HG03432 (cell line): ENCODE results near the gene SCML1.
"Not testable (repeated sequence)": the region's sequence is repeated elsewhere in the genome, so short reads cannot be mapped to it uniquely, and the experiment has no call there.

Experiments
- ATAC-seq: cut with Tn5 transposase; IDR thresholded peaks from one replicate; pipeline ENCODE4 v1.9.1; 2021; ENCODE audit warnings: mild to moderate bottlenecking, moderate library complexity; ENCODE audit not compliant: unreplicated experiment

Gene SCML1

GRCh38 chrX:17738737-17739535, 1.6 kb downstream of the SCML1 start:
- no peak for ATAC-seq

- ATAC-seq = no peak
These were observed 3.1 kb downstream of the SCML1 start for GRCh38 chrX:17740137-17741122.

GRCh38 chrX:17741123-17741511, 3.8 kb downstream of the SCML1 start:
- ATAC-seq = no peak

GRCh38 chrX:17743913-17744312, 6.6 kb downstream of the SCML1 start:
- ATAC-seq = no peak

GRCh38 chrX:17744896-17745523, 7.7 kb downstream of the SCML1 start:
- no peak for ATAC-seq

GRCh38 chrX:17747692-17748091, 10.4 kb downstream of the SCML1 start:
- ATAC-seq = no peak

- ATAC-seq = no peak
These were observed 11.4 kb downstream of the SCML1 start for GRCh38 chrX:17748684-17749083.

GRCh38 chrX:17750436-17750835, 13.1 kb downstream of the SCML1 start:
- no peak for ATAC-seq

- ATAC-seq = peak; percentile 76
These were observed 21.1 kb downstream of the SCML1 start for GRCh38 chrX:17758382-17758781.

GRCh38 chrX:17759990-17760389, 22.7 kb downstream of the SCML1 start:
- ATAC-seq = no peak

GRCh38 chrX:17767734-17768133, 30.4 kb downstream of the SCML1 start:
- no peak for ATAC-seq

- ATAC-seq = no peak
These were observed 31.7 kb downstream of the SCML1 start for GRCh38 chrX:17768997-17769396.

GRCh38 chrX:17769701-17770269, 32.5 kb downstream of the SCML1 start:
- no peak for ATAC-seq

GRCh38 chrX:17773221-17773876, 36.1 kb downstream of the SCML1 start:
- ATAC-seq = no peak

- ATAC-seq = no peak
These were observed 36.8 kb downstream of the SCML1 start for GRCh38 chrX:17774053-17774452.

GRCh38 chrX:17778997-17779396, 41.7 kb downstream of the SCML1 start:
- peak; percentile 46 for ATAC-seq

- no peak for ATAC-seq
These were observed 42.1 kb downstream of the SCML1 start for GRCh38 chrX:17779434-17779833.

- ATAC-seq = not testable (repeated sequence)
These were observed 49.5 kb downstream of the SCML1 start for GRCh38 chrX:17786554-17787347.

GRCh38 chrX:17787557-17787956, 50.3 kb downstream of the SCML1 start:
- ATAC-seq = no peak

- ATAC-seq = no peak
These were observed 51.1 kb downstream of the SCML1 start for GRCh38 chrX:17788439-17788838.
